ENCODE measurements around the gene ELF5. TPM values are rescaled to one million over a fixed set of nuclear protein-coding genes. Genes with fewer than 3 reads are reported as not detected.
A peak's percentile ranks its signal among the peaks of the same experiment; 100 is the strongest.

Gene ELF5
- total RNA-seq, 1 donor from 2014 or later = not detected

DNA sequence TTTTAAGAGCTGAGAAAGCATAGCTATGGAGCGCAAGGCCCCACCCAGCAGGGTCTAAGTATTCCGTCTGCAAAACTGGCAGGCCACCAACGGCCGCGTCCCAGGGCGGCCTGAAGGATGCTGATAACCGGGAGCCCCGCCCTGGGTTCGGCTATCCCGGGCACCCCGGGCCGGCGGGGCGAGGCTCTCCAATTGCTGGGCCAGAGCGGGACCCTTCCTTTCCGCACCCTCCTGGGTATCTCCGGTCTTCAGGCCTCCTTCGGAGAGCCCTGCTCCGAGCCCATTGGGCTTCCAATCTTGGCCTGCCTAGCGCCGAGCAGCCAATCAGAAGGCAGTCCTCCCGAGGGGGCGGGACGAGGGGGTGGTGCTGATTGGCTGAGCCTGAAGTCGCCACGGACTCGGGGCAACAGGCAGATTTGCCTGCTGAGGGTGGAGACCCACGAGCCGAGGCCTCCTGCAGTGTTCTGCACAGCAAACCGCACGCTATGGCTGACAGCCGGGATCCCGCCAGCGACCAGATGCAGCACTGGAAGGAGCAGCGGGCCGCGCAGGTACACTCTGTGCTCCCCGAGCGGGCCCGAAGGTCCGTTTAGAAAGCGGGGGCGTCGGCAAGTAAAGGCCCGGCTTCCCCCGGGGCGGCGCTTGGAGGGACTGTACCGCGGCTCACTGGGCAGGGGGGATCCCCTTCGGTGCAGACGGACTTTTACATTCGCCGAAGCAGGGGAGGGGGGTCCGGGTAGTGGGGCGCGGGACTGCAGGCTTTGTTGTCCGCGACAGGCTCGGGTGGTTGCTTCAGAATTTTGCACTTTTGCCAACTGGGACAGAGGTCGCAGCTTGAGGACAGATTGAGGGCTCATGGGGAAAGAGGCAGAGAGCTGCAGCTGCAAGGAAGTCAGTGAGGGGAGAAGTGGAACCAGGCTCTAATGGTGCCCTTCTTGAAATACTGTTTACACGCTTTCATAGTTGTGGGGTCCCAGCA, 74.8 kb downstream of the ELF5 start, which contains the start of gene CAT:
TSS of gene CAT (plus strand) at position 406 of the 979 bp plus-strand sequence. CDS start at position 486, 80 bp downstream.
- intact Hi-C loops (cut with DNase I) = loop anchor here (2.0 to 10.0 kb wide), 5 partner anchors 82 to 478 kb away; partner anchors contain the start of genes ABTB2, APIP, NAT10 and PDHX
- Histone ChIP-seq H3K4me3 (peak within 1 kb of the TSS; percentile 87 to 88), H3K4me1 (peaks cover 5 to 15% of the 10 kb centered on the region in 2 donors), H3K27me3 (no peaks in the 10 kb centered on the region), H3K27ac (peak within 1 kb of the TSS; percentile 79 to 84), H3K9me3 (no peaks in the 10 kb centered on the region), H3K36me3 (no peaks in the 10 kb centered on the region)
- TF ChIP-seq CTCF (IDR thresholded peaks at IDR 0.05) = no peak
- DNase-seq (ENCODE audit: low spot score in 2 of 2) = peak; percentile 92 to 98

GRCh38 chr11:34437224-34438125, 76.1 kb downstream of the ELF5 start:
- H3K27me3 ChIP-seq = no peaks in the 10 kb centered on the region
- no peak overlapping the region for H3K27ac ChIP-seq
- no peaks in the 10 kb centered on the region for H3K9me3 ChIP-seq
- peak overlapping the region; percentile 87 to 88 for H3K4me3 ChIP-seq
- no peak for DNase-seq (ENCODE audit: low spot score in 2 of 2)
- TF ChIP-seq CTCF (IDR thresholded peaks at IDR 0.05) = no peak
- H3K36me3 ChIP-seq = no peaks in the 10 kb centered on the region
- peaks cover 5 to 15% of the 10 kb centered on the region in 2 donors for H3K4me1 ChIP-seq
- intact Hi-C loops (cut with DNase I) = loop anchor here (2.0 to 10.0 kb wide), 5 partner anchors 80 to 479 kb away; partner anchors contain the start of genes ABTB2, APIP, NAT10 and PDHX

DNA sequence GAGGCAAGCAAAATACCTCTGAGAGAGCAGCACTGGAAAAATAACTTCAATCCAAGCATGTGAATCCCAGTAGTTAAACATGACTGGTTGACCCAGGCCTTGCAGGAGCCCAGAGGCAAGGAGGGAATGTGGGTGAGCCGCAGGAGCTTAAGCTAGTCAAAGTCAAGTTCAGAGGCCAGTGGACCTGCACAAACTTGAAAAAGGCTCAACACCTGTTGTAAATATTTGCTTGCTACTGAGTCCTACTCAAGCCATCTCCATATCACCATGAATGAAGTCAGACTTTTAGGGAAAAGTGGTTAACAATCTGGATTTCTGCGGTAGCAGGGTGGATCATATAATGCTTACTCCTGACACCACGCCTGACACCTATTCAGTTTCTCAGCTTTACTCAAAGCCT, 79.7 kb downstream of the ELF5 start:
- no peak for TF ChIP-seq CTCF (IDR thresholded peaks at IDR 0.05)

DNA sequence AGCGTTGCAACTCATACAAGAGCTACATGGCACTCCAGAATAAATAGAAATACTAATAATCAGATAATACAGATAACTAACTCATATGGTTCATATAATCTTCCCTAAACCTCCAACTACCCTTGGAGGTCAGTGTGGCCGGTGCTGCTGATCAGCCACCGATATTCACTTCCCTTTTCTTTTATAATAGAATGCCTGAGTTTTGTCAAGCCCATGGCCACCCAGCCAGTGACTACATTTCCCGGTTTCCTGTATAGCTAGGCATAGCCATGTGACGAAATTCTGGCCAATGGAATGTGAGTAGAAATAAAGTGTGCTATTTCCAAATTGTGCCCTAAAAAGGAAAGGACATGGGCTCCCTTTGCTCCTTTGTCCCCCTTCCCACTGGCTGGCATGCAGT, 80.8 kb downstream of the ELF5 start:
- Histone ChIP-seq H3K4me3 (no peak overlapping the region), H3K9me3 (no peaks in the 10 kb centered on the region), H3K27me3 (no peaks in the 10 kb centered on the region), H3K27ac (no peak overlapping the region), H3K4me1 (peaks cover 0 to 1% of the 10 kb centered on the region in 2 donors), H3K36me3 (no peaks in the 10 kb centered on the region)
- intact Hi-C loops (cut with DNase I) = loop anchor here (10.0 kb wide), 1 partner anchor 168 kb away; no protein-coding TSS in a partner anchor
- no peak for DNase-seq (ENCODE audit: low spot score in 2 of 2)
- no peak for TF ChIP-seq CTCF (IDR thresholded peaks at IDR 0.05)

More for the DNA sequence above, 79.7 kb downstream of the ELF5 start:
- no peaks in the 10 kb centered on the region for H3K36me3 ChIP-seq
- no peaks in the 10 kb centered on the region for H3K9me3 ChIP-seq
- no peak for DNase-seq (ENCODE audit: low spot score in 2 of 2)
- H3K4me1 ChIP-seq = peaks cover 0 to 7% of the 10 kb centered on the region in 2 donors
- no peak overlapping the region for H3K27ac ChIP-seq
- intact Hi-C loops (cut with DNase I) = loop anchor here (10.0 kb wide), 1 partner anchor 169 kb away; no protein-coding TSS in a partner anchor
- no peak overlapping the region for H3K4me3 ChIP-seq
- H3K27me3 ChIP-seq = no peaks in the 10 kb centered on the region

DNA sequence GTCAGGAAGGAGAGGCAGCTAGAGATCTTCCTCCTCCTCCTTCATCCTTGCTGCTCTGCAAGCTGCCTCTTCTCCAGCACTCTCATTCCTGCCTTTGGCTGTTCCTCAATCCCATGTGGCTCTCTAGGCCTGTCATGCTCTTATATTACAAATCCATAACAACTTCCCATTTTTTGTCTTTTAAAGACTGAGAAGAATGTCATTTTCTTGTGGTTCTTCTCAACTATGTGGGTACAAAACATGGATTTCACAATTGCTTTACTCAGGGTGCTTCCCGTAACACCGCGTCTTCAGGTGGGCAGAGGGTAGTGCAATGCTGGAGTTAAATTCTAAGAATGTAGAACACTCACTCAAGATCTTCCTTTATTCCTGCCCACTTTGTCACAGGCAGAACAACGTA, 81.6 kb downstream of the ELF5 start:
- no peaks in the 10 kb centered on the region for H3K27me3 ChIP-seq
- intact Hi-C loops (cut with DNase I) = loop anchor here (10.0 kb wide), 1 partner anchor 167 kb away; no protein-coding TSS in a partner anchor
- no peak for TF ChIP-seq CTCF (IDR thresholded peaks at IDR 0.05)
- H3K4me3 ChIP-seq = no peak overlapping the region
- H3K36me3 ChIP-seq = no peaks in the 10 kb centered on the region
- no peaks in the 10 kb centered on the region for H3K4me1 ChIP-seq
- no peak overlapping the region for H3K27ac ChIP-seq
- DNase-seq (ENCODE audit: low spot score in 2 of 2) = no peak
- no peaks in the 10 kb centered on the region for H3K9me3 ChIP-seq

All from ascending aorta (tissue), 2 donors.